Measurements from ENCODE around the gene GID4.
"Not testable (repeated sequence)": the region's sequence is repeated elsewhere in the genome, so short reads cannot be mapped to it uniquely, and the experiment has no call there.

Gene GID4

GRCh38 chr17:18038861-18039534 is at the start of gene GID4, which contains the start of gene ATPAF2:
GID4 (plus strand) TSS chr17:18039408; CDS start chr17:18039465, 57 bp downstream.
ATPAF2 (minus strand) TSS chr17:18039168; CDS start chr17:18039013, 155 bp downstream.
- DNase-seq: peak; percentile 89

- DNase-seq: no peak
Observed at GRCh38 chr17:17989618-17990017, 49.6 kb upstream of the GID4 start.

- DNase-seq: no peak
Observed at GRCh38 chr17:17990282-17990681, 48.9 kb upstream of the GID4 start.

GRCh38 chr17:17993366-17993765 is 45.8 kb upstream of the GID4 start:
- no peak for DNase-seq

- no peak for DNase-seq
Observed at GRCh38 chr17:17993852-17994251, 45.4 kb upstream of the GID4 start.

GRCh38 chr17:17994271-17995069 is 44.7 kb upstream of the GID4 start:
- no peak for DNase-seq

- DNase-seq: not testable (repeated sequence)
Observed at GRCh38 chr17:17995887-17996286, 43.3 kb upstream of the GID4 start.

- DNase-seq: no peak
Observed at GRCh38 chr17:17998934-17999333, 40.3 kb upstream of the GID4 start.

- DNase-seq: no peak
Observed at GRCh38 chr17:17999364-18000029, 39.7 kb upstream of the GID4 start.

GRCh38 chr17:18000030-18000408 is 39.2 kb upstream of the GID4 start:
- no peak for DNase-seq

GRCh38 chr17:18002171-18002570 is 37.0 kb upstream of the GID4 start:
- DNase-seq: no peak

- no peak for DNase-seq
Observed at GRCh38 chr17:18004345-18004744, 34.9 kb upstream of the GID4 start.

GRCh38 chr17:18004884-18005305 is 34.3 kb upstream of the GID4 start:
- no peak for DNase-seq

GRCh38 chr17:18005496-18005895 is 33.7 kb upstream of the GID4 start:
- DNase-seq: no peak

GRCh38 chr17:18006495-18007239 is 32.5 kb upstream of the GID4 start:
- DNase-seq: no peak

GRCh38 chr17:18008496-18009268 is 30.5 kb upstream of the GID4 start:
- no peak for DNase-seq

GRCh38 chr17:18009609-18010420 is 29.4 kb upstream of the GID4 start:
- no peak for DNase-seq

GRCh38 chr17:18011286-18011685 is 27.9 kb upstream of the GID4 start:
- DNase-seq: no peak

- no peak for DNase-seq
Observed at GRCh38 chr17:18014006-18014405, 25.2 kb upstream of the GID4 start.

- no peak for DNase-seq
Observed at GRCh38 chr17:18015593-18015992, 23.6 kb upstream of the GID4 start.

GRCh38 chr17:18016426-18016825 is 22.8 kb upstream of the GID4 start:
- DNase-seq: no peak

Data from GOT3 (cell line).